ACC112 (cell line): Measurements from ENCODE around the gene PLEKHF1.
"Not testable (repeated sequence)": the region's sequence is repeated elsewhere in the genome, so short reads cannot be mapped to it uniquely, and the experiment has no call there.

ENCODE experiments used
- H2AFZ ChIP-seq: fragments of 200-600 bp; sonication (generic); one replicate; pipeline ENCODE4 v1.6.0; 2017; ENCODE audit warnings: antibody characterized with exemption, low read length; ENCODE audit not compliant: unreplicated experiment
- H3K27ac ChIP-seq: fragments of 200-600 bp; sonication (generic); 2 replicates; pipeline ENCODE4 v1.5.1; 2014; ENCODE audit warnings: low read depth, mild to moderate bottlenecking, antibody characterized with exemption, low read length, moderate library complexity
- H3K27me3 ChIP-seq: fragments of 200-600 bp; sonication (generic); 2 replicates; pipeline ENCODE4 v1.6.1; 2014; ENCODE audit warnings: mild to moderate bottlenecking, antibody characterized with exemption, low read length, moderate library complexity, mixed read lengths; ENCODE audit not compliant: insufficient read depth
- H3K36me3 ChIP-seq: fragments of 200-600 bp; sonication (generic); 2 replicates; pipeline ENCODE4 v1.6.1; 2016; ENCODE audit warnings: mild to moderate bottlenecking, antibody characterized with exemption, low read length, moderate library complexity, mixed read lengths; ENCODE audit not compliant: insufficient read depth
- H3K4me1 ChIP-seq: fragments of 200-600 bp; sonication (generic); one replicate; pipeline ENCODE4 v1.6.1; 2016; ENCODE audit warnings: low read length, mixed read lengths; ENCODE audit not compliant: insufficient read depth, unreplicated experiment, control insufficient read depth
- H3K4me3 ChIP-seq: fragments of 200-600 bp; sonication (generic); 2 replicates; pipeline ENCODE4 v1.5.1; 2014; ENCODE audit warnings: mild to moderate bottlenecking, low read depth, low read length
- H3K79me2 ChIP-seq: fragments of 200-600 bp; sonication (generic); one replicate; pipeline ENCODE4 v1.6.0; 2016; ENCODE audit warnings: low read length; ENCODE audit not compliant: control insufficient read depth, unreplicated experiment, insufficient read depth

The PLEKHF1 gene

GRCh38 chr19:29704562-29705558, 39.6 kb downstream of the PLEKHF1 start:
- Histone ChIP-seq H2AFZ (no peak overlapping the region), H3K4me1 (peaks cover 4% of the 10 kb centered on the region)

GRCh38 chr19:29705706-29706105, 40.4 kb downstream of the PLEKHF1 start:
- no peaks in the 10 kb centered on the region for H3K36me3 ChIP-seq
- no peak overlapping the region for H2AFZ ChIP-seq
- H3K79me2 ChIP-seq = peaks cover 3% of the 10 kb centered on the region
- no peaks in the 10 kb centered on the region for H3K27me3 ChIP-seq
- H3K4me3 ChIP-seq = no peak overlapping the region
- H3K27ac ChIP-seq = no peak overlapping the region
- H3K4me1 ChIP-seq = peaks cover 4% of the 10 kb centered on the region

More at GRCh38 chr19:29704562-29705558, 39.6 kb downstream of the PLEKHF1 start:
- no peak overlapping the region for H3K4me3 ChIP-seq
- no peak overlapping the region for H3K27ac ChIP-seq
- H3K27me3 ChIP-seq = no peaks in the 10 kb centered on the region
- H3K79me2 ChIP-seq = no peaks in the 10 kb centered on the region
- H3K36me3 ChIP-seq = no peaks in the 10 kb centered on the region

GRCh38 chr19:29706635-29707034, 41.4 kb downstream of the PLEKHF1 start:
- Histone ChIP-seq H2AFZ (no peak overlapping the region), H3K36me3 (no peaks in the 10 kb centered on the region), H3K27me3 (no peaks in the 10 kb centered on the region), H3K79me2 (peaks cover 5% of the 10 kb centered on the region), H3K27ac (no peak overlapping the region), H3K4me1 (peaks cover 4% of the 10 kb centered on the region), H3K4me3 (no peak overlapping the region)

- no peak overlapping the region for H3K4me3 ChIP-seq
- H3K79me2 ChIP-seq = peaks cover 15% of the 10 kb centered on the region
- peaks cover 7% of the 10 kb centered on the region for H3K4me1 ChIP-seq
- no peak overlapping the region for H2AFZ ChIP-seq
- H3K27ac ChIP-seq = peak overlapping the region; percentile 29; the same call in 1 of the 2 replicates
- no peaks in the 10 kb centered on the region for H3K27me3 ChIP-seq
- no peaks in the 10 kb centered on the region for H3K36me3 ChIP-seq
These were observed 43.5 kb downstream of the PLEKHF1 start for GRCh38 chr19:29708554-29709439.

- H3K4me1 ChIP-seq = peaks cover 11% of the 10 kb centered on the region
- H2AFZ ChIP-seq, H3K4me3 ChIP-seq, H3K27me3 ChIP-seq, H3K36me3 ChIP-seq, H3K27ac ChIP-seq: not testable (repeated sequence)
- H3K79me2 ChIP-seq = peaks cover 15% of the 10 kb centered on the region
These were observed 44.2 kb downstream of the PLEKHF1 start for GRCh38 chr19:29709440-29709798.

- Histone ChIP-seq H3K4me1 (peaks cover 17% of the 10 kb centered on the region), H3K27me3 (no peaks in the 10 kb centered on the region), H3K79me2 (peaks cover 22% of the 10 kb centered on the region), H3K36me3 (no peaks in the 10 kb centered on the region), H3K27ac (no peak overlapping the region), H3K4me3 (no peak overlapping the region), H2AFZ (no peak overlapping the region)
These were observed 46.4 kb downstream of the PLEKHF1 start for GRCh38 chr19:29711584-29712132.

GRCh38 chr19:29712744-29713516, 47.7 kb downstream of the PLEKHF1 start:
- Histone ChIP-seq H3K79me2 (peaks cover 22% of the 10 kb centered on the region), H3K27me3 (no peaks in the 10 kb centered on the region), H3K36me3 (no peaks in the 10 kb centered on the region), H3K4me3 (peak overlapping the region; percentile 69), H3K27ac (no peak overlapping the region), H3K4me1 (peaks cover 17% of the 10 kb centered on the region), H2AFZ (no peak overlapping the region)

GRCh38 chr19:29714371-29714952, 49.2 kb downstream of the PLEKHF1 start:
- Histone ChIP-seq H2AFZ (peak overlapping the region; percentile 89), H3K79me2 (peaks cover 22% of the 10 kb centered on the region), H3K36me3 (no peaks in the 10 kb centered on the region), H3K27me3 (no peaks in the 10 kb centered on the region), H3K4me3 (peak overlapping the region; percentile 96), H3K4me1 (peaks cover 13% of the 10 kb centered on the region), H3K27ac (peak overlapping the region; percentile 50; the same call in 1 of the 2 replicates)

- Histone ChIP-seq H3K36me3 (no peaks in the 10 kb centered on the region), H3K27ac (peak within 1 kb of the TSS; percentile 50), H2AFZ (peak within 1 kb of the TSS; percentile 89), H3K4me3 (peak within 1 kb of the TSS; percentile 96), H3K79me2 (peaks cover 22% of the 10 kb centered on the region), H3K27me3 (no peaks in the 10 kb centered on the region), H3K4me1 (peaks cover 13% of the 10 kb centered on the region)
These were observed 49.9 kb downstream of the PLEKHF1 start, which contains the start of gene C19orf12 for GRCh38 chr19:29714953-29715700. Gene C19orf12, minus strand, starts transcription at chr19:29715261. Its CDS starts 6,848 bp downstream, at chr19:29708413.
